Cardiac fibroblast (primary cell): Measurements from ENCODE around the gene NUP50.

ENCODE experiments used
- DNase-seq, 2 donors: peaks; one replicate each; pipeline versions ENCODE4 v3.0.0 to v3.0.0-alpha.2; 2010; ENCODE audit warnings: low read depth in 2 of 2
- H3K4me3 ChIP-seq, 2 donors: replicated peaks in 1 of 2; 1 replicate in 1 of 2; 2 replicates in 1 of 2; pipeline ENCODE4 v1.5.1; 2011; ENCODE audit warnings: low read depth in 2 of 2, low read length in 2 of 2, mild to moderate bottlenecking in 2 of 2, moderate library complexity in 1 of 2
- TF ChIP-seq, protein P1 (sequence below): IDR thresholded peaks from one replicate; pipeline ENCODE4 v1.5.1; 2011; ENCODE audit warnings: low read depth, mild to moderate bottlenecking, low read length, inconsistent platforms

The NUP50 gene

GRCh38 chr22:45211435-45211834 is 47.7 kb downstream of the NUP50 start:
- TF ChIP-seq, protein P1, sequence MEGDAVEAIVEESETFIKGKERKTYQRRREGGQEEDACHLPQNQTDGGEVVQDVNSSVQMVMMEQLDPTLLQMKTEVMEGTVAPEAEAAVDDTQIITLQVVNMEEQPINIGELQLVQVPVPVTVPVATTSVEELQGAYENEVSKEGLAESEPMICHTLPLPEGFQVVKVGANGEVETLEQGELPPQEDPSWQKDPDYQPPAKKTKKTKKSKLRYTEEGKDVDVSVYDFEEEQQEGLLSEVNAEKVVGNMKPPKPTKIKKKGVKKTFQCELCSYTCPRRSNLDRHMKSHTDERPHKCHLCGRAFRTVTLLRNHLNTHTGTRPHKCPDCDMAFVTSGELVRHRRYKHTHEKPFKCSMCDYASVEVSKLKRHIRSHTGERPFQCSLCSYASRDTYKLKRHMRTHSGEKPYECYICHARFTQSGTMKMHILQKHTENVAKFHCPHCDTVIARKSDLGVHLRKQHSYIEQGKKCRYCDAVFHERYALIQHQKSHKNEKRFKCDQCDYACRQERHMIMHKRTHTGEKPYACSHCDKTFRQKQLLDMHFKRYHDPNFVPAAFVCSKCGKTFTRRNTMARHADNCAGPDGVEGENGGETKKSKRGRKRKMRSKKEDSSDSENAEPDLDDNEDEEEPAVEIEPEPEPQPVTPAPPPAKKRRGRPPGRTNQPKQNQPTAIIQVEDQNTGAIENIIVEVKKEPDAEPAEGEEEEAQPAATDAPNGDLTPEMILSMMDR: no peak
- DNase-seq: no peak
- no peak overlapping the region for H3K4me3 ChIP-seq

DNA sequence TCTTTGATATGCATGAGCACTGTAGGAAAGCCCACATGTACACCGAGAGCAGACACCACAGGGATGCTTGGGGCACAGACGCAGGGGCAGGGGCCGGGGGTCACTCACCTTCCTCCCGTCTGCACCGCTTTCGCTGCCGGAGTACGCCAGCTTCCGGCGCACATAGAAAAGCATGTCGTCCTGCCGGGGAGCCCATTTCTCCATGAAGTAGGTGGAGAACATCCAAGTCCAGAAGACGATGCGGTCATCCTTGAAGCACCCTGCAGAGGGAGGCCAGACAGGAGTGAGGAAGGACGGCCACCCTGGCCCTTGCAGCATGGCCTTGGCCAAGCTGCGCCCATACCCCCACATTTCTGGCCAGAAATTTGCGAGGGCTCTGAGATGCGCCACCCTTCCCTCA is 48.1 kb downstream of the NUP50 start:
- DNase-seq: no peak
- H3K4me3 ChIP-seq: peak overlapping the region; percentile 36 to 47
- TF ChIP-seq, protein P1: no peak

- TF ChIP-seq, protein P1: no peak
- peak; percentile 79 to 88 for DNase-seq
- peak overlapping the region; percentile 36 to 47 for H3K4me3 ChIP-seq
Measured at GRCh38 chr22:45212306-45212709, 48.6 kb downstream of the NUP50 start.

GRCh38 chr22:45212992-45213751 is 49.4 kb downstream of the NUP50 start:
- TF ChIP-seq, protein P1: no peak
- H3K4me3 ChIP-seq: peak overlapping the region; percentile 36 to 47
- peak; percentile 49 to 68 for DNase-seq

DNA sequence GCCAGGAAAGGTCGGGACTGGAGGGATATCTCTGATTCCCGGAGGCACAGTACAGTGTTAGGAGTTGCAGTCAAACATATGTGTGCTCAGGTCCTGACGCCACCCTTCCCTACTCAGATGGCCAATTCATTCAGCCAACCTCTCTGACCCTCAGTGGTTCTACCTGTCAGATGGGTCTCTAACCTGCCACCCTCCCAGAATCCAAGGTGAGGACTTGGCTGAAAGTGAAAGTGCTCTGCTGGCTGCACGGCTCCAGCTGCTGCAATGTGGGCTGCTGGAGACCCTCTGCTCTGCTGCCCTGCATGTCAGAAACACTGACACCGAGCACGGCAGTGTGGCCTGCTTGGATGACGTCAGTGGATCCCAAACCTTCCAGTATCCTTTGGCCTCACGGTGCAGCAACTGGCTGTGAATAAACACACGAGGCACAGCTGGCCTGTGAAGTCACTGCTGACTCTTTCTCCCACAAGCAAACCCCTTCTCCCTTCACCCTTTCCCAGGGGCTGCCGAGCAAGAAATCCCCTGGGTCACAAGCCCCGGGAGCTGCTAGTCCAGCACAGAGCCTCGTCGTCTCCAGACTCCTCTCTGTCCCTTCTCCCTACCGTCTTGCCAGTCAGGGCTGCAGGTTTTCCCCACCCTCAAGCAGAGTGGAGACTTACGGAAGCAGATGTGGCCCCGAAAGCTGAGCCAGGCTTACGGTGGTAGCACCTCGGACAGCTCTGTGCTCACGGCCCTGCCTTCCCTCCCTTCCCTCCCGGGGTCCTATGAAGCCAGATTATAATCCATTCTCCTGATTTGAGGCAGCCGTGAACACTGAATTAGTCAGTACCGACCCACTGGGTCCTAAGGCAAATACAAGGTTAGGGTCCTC is 52.6 kb downstream of the NUP50 start:
- no peak overlapping the region for H3K4me3 ChIP-seq
- TF ChIP-seq, protein P1: no peak
- peak; percentile 39 to 51 for DNase-seq

GRCh38 chr22:45217345-45217744 is 53.6 kb downstream of the NUP50 start:
- TF ChIP-seq, protein P1: no peak
- DNase-seq: no peak
- no peak overlapping the region for H3K4me3 ChIP-seq
